Activated gamma-delta T cell (primary cell): ENCODE results near the gene ZNF76.
A peak's percentile ranks its signal among the peaks of the same experiment; 100 is the strongest.

Experiments
- DNase-seq: peaks from one replicate; lab custom pipeline; 2025; lab: John Stamatoyannopoulos, UW

ZNF76 gene

DNA sequence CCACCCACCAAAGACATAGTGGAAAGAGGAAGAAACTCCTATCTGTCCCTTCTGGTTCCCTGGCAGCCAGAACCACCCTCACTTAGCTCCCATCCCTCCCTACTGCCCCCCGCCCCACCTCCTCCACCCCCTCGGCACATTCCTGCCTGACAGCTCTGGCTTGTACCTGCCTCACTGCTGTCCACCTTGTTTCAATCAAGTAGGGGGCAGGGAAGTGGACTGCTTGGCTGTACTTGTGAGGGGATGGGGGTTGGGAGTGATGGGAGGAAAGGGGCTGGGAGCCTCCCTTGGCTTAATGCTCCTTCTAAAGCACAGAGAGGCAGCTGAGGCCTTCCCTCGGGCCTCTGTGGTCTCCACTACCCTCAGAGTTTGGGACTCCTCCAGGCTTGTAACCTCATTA is 22.1 kb upstream of the ZNF76 start:
- no peak for DNase-seq

DNA sequence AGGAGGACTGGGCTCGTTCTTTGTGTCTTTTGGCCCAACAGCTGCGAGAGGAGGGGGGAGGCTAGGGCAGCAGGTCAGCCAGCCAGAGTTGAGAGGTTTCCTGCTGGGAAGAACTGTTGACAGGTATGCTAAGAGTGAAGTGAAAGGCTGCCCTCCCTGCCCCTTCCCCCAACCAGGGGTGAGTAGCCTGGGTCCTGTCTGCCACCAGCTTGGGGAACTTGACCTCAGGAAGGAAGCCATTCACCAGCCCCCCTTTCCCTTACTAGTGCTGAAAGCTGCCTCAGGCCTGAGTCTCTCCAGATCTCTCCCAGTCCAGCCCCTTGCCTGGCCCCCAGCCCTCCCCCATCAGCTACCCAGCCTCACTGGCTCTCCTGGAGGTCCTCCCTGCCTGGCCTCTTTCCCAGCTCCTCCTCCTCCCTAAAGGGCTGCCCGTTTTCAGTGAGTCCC is 20.7 kb upstream of the ZNF76 start:
- DNase-seq = no peak

DNA sequence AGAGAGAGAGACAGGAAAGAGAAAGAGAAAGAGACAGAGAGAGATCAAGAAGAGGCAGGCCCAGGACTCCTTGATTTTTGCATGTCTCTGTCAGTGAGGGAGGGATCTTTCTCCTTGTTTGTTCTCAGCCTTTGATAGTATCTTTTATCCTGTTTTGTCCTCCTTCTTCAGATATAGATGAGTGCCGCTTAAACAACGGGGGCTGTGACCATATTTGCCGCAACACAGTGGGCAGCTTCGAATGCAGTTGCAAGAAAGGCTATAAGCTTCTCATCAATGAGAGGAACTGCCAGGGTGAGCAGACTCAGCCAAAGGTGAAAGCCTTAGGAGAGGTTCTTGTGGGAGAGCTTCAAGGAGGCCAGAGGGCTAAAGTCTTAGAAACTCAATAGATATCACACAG is 20.0 kb upstream of the ZNF76 start:
- DNase-seq = no peak

DNA sequence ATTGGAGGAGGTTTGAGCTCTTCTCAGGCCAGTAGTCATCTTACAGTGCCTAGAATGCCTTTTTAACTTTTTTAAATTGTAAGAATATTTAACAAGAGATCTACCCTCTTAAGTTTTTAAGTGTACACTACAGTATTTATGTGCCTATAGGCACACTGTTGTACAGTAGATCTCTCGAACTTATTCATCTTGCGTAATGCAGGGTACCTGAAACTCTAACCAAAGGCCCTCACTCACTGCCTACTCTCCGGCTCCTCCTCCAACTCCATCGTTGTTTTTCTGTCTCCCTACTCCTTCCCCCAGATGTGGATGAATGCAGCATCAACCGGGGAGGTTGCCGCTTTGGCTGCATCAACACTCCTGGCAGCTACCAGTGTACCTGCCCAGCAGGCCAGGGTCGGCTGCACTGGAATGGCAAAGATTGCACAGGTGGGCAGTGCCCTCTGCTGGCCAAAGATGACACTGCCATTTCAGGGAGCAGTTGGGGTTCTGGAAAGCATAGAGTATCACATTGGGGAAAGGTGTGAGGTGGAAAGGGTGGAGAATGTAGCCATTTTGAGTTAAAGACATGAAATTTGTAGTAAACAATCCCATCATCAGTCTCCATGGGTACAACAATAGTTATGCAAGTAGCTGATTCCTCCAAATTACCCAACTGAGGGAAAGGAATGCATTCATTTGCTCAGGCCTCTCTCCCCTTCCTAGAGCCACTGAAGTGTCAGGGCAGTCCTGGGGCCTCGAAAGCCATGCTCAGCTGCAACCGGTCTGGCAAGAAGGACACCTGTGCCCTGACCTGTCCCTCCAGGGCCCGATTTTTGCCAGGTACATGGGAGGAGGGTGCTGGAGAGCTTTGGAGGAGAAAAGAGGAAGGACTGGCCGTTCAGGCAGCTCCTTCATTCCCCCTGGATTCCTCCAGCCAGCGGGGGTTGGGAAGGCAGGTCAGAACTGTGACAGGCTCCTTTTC is 18.4 kb upstream of the ZNF76 start:
- DNase-seq = no peak

DNA sequence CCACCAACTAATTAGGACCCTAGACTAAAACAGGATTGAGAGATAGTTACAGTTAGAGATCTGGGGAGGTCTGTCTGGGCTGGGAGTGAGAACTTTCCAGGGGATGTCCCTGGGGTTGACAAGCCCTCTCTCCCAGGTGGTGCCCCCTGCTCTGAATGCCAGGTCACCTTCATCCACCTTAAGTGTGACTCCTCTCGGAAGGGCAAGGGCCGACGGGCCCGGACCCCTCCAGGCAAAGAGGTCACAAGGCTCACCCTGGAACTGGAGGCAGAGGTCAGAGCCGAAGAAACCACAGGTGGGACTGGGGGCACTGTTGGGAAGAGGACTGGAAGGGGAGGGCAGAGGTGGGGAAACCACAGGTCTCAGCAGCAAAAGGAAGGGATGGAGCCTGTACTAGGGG is 17.0 kb upstream of the ZNF76 start:
- DNase-seq = no peak

DNA sequence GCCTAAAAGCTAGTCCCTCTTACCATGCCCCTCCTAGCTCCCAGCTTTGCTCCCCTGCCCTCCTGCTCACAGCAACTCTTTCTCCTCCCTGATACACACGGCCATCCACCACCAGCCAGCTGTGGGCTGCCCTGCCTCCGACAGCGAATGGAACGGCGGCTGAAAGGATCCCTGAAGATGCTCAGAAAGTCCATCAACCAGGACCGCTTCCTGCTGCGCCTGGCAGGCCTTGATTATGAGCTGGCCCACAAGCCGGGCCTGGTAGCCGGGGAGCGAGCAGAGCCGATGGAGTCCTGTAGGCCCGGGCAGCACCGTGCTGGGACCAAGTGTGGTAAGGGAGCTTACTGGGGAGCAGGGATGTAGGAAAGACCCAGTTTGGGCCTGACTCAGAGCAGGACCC is 16.6 kb upstream of the ZNF76 start:
- no peak for DNase-seq

DNA sequence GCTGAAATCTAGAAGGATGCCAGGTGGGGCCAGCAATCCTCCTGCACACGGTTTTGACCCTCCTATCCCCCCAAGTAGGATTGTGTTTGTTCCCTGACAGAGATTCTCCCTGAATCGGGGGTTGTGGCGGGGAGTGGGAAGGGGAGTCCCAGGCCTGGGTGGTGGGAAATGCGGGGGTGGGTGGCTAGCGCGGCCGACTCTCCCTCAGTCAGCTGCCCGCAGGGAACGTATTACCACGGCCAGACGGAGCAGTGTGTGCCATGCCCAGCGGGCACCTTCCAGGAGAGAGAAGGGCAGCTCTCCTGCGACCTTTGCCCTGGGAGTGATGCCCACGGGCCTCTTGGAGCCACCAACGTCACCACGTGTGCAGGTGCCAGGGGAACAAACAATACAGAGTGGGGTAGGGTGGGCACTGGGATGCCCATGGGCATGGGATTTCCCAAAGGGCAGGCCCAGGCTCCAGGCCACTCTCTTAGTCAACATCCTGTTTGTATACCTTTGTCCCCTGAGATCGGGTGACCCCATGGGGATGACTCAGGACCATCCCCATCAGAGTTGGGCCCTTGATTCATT is 16.1 kb upstream of the ZNF76 start:
- DNase-seq = no peak

DNA sequence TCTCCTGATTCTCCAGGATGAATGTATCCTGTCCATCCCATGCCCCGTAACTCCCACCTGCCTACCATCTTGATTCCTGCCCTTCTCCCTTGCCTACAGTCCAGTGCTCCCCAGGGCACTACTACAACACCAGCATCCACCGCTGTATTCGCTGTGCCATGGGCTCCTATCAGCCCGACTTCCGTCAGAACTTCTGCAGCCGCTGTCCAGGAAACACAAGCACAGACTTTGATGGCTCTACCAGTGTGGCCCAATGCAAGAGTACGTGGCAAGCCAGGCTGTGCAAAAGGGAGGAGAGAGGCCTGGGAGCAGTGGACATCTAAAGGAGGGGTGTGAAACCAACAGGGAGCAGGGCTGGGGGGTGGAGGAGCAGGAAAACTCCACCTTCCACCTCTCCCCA is 15.0 kb upstream of the ZNF76 start:
- DNase-seq = no peak

DNA sequence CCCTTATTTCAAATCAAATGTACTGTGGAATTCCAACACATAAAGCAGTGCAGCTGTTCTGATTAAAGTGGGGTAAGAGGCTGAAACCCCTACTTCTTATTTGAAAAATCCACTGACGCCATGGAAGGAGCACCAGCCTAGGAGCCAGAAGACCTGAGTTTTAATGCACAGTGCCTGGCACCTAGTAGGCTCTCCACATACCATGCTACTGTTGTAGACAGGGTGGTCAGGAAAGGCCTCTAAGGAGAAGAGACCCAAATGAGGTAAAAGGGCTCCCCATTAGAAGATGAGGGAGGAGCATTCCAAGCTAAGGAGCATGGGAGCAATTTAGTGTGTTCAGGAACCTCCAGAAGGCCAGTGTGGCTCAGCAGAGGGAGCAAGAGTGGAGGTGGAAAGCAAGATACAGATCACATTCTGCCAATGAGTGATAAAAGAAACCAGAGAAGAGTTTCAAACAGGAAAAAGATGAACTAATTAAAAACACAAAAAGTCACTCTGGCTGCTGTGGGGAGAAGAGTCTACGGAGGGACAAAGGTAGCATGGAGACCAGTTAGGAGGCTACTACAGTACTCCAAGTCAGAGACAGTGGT is 11.8 kb upstream of the ZNF76 start:
- no peak for DNase-seq

DNA sequence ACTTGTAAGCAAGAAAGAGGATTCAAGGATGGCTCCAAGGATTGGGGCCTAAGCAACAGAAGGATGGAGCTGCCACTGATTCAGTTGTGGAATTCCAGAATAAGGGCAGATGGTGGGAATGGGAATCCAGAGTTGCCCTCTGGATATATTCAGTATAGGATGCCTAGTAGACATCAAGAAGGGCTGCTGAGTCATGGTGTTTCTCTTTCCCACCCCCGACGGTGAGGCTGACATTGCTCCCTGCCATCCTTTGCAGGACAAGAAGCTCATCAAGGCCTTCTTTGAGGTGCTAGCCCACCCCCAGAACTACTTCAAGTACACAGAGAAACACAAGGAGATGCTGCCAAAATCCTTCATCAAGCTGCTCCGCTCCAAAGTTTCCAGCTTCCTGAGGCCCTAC is 11.2 kb upstream of the ZNF76 start:
- DNase-seq = no peak

DNA sequence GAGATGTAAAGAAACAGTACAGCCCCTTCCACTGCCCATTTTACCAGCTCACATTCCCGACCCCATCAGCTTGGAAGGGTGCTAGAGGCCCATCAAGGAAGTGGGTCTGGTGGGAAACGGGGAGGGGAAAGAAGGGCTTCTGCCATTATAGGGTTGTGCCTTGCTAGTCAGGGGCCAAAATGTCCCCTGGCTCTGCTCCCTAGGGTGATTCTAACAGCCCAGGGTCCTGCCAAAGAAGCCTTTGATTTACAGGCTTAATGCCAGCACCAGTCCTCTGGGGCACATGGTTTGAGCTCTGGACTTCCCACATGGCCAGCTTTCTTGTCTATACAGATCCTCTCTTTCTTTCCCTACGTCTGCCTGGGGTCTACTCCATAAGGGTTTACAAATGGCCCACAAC is 10.6 kb upstream of the ZNF76 start:
- DNase-seq = no peak

DNA sequence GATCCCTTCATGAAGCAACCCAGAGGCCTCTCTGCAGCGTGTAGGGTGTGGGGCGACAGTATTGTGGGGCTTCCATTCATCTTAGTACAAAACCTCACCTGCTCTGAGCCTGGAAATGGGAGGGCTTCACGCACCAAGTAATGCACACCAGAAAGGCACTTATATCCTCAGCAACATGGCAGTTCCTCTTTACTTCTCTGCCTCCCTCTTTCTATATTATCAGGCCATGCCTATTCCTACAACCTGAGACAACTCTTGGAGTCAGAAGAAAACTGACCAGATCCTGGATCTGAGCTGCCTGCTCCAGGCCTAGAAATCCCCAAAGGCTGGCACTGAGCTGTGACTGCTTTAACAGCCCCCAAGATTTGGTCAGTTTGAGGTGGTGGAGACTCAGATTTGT is 7.6 kb upstream of the ZNF76 start:
- no peak for DNase-seq

DNA sequence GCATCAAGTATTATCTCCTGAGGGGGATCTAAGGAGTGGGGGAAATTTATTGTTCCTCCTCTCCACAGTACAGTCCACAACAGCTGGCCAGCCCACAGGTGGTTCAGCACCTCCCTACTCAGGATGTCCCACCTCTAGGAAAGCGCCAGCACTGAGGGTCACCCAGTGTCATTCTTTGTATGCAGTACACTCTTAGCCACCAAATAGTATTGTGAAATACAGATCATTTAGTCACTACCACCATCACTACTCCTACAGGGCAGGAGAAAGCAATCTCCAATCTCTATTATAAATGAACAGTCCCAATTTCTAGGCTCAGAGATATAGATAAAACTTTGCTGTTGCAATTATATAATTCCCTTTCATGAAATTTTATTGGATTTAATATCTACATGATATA is 6.3 kb upstream of the ZNF76 start:
- no peak for DNase-seq

DNA sequence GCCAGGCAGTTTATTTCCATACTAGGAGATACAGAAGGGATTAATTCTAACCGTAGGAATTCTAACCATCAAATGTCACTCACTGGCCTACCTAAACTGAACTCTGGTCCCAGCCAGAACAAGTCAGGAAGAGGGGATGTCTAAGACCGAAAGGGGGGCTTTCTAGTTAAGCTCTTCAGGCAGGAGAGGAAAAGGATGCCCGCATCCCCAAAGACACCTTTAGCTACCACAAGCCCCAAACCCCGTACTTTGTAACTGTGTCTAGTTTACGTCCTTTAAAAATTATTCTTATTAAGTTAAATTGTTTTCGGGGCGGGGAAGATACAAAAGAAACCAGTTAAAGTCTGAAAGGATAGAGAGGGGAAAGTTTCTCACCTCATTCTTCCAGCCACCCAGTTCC is 1.2 kb upstream of the ZNF76 start:
- no peak for DNase-seq

DNA sequence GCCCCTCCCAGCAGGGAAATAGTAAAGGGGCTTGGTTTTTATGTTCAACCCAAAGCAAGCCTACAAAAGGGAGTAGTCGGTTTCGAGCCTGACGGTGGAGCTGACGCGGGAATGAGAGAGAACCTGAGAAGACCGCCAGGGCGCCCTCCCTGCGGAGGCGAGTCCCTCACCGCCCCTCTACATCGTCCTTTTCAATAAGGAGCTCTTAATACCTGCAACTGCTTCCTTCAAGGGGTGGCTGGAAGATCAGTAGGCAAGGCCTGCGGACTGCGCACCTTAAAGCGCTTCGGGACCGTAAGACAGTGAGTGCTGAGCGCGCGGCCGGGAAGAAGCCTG is 709 bp upstream of the ZNF76 start:
- DNase-seq = no peak

DNA sequence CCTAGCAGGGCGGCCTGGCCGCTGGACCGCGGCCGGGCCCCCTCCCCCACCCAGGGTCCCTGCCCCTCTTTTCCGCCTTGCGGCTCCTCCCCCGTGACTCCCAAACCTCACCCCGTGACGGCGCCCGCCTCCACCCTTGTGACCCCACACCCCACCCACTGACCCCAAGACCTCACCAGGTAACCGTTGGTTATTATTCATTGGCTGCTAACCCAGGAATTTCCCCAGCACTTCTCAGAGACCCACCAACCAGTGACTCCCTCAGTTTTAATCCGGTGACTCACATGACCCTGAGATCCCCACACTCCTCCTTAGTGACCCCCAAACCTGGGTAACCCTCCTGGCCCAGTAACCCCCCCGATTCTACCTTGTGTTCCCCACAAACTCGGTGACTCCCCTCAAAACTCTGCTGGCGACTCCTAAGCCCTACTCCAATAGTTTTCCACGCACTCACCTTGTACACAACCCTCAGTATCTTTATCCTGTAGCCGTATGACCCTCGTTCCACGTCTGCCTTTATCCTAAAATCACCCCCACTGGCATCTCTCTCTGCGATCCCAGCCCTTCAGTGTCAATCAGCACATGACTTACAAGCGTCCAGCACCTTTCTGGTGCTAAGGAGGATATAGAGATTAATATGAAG is 534 bp downstream of the ZNF76 start:
- peak; percentile 66 for DNase-seq

DNA sequence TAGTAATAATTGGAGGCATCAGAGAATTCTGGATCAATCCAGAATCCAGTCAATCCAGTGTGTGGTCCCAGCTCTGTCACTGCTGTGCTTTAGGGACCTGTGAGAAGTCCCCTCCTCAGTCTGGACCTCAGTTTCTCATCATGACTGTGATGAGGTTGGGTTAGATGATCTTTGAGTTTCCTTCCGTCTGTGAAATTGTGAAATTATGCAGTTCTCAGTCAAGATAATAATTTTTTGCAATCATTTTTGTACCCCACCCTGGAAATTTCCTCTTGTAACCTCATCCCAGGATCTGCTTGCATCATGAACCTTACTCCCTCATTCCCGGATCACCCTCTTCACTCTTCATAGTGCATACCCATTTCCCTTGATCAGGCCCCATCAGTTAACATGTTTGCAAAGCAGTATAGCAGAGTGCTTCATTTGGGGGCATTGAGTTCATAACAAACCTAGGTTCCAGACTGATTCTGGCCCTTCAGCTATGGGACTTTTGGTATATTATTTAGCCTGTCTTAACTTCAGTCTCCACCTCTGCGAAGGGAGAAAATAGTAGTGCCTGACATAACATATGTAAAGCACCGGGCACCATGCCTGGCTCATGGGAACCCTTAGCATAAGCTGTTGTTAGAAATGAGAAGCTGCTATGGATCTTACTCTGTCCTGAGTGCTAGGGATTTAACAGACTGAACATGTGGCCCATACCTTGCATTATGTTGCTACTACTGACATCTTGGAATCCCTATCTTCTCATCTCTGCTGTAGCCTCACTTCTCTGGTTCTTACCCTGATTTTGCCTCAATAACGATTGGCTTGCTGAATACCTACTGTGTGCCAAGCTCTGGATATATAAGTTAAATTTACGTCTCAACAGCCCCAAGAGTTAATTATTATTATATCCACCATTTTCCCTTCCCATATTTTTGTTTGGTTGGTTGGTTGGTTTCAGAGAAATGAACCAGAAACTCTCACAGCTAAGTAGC is 1.3 kb downstream of the ZNF76 start:
- no peak for DNase-seq

DNA sequence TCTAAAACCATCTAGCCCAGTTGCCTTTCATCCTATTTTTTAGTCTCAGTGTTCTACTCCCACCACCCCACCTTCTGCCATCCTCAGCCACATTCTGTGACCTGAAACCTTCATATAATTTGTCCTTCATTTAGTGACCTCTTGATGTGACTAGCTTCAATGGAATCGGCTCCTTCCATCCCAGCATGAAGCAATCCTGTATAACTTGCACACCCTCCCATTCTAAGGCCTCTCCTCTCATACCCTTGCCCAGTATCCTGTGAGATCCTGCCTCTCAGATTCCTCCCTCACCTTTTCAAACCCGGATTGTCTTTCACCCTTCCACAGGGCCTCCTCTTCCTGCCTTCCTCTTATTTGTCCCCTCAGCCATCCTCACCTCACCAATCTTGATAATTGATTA is 3.1 kb downstream of the ZNF76 start:
- no peak for DNase-seq

DNA sequence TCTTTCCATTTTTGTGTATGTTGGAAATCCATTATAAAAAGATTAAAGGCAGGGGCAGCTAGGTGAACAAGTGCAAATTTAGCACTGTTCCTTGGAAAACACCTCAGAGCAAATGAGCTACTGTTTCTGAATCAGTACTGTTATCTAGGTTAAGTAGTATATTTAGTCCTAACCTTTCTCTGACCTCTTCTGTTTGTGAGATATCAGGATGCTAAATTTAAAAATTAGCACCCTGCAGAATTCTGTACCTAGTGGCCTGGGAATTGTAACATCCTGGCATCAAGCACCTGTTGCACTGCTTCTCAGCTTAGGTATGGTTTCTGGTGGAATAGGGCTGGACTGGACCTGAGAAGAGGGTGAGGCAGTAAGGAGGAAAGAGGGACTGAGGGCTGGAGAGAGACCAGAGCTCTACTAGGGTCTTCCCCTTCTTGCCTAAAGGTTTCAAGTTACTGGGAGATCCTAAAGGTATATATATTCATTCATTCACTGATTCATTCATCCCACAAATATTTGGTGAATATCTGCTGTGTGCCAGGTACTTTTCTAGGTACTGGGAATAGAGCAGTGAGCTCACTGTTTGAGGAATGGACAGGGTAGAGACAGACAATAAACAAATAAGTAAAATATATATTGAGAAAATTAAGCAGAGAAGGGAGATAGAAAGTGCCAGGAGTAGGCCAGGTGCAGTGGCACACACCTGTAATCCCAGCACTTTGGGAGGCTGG is 5.2 kb downstream of the ZNF76 start:
- no peak for DNase-seq

DNA sequence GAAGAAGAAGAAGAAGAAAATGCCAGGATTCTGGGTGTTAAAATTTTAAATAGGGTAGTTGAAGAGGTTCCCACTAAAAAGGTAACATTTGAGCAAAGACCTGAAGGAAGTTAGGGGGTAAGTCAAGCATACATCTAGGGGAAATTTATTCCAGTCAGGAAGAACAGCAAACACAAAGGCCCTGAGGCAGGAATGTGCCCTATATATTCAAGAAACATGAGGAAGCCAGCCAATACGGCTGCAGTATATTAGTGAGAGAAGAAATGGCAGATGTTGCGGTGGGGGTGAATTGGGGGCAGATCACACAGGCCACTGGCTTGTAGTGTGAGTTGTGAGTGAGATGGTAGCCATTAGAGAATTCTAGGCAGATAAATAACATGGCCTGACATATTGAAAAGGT is 6.0 kb downstream of the ZNF76 start:
- DNase-seq = no peak

DNA sequence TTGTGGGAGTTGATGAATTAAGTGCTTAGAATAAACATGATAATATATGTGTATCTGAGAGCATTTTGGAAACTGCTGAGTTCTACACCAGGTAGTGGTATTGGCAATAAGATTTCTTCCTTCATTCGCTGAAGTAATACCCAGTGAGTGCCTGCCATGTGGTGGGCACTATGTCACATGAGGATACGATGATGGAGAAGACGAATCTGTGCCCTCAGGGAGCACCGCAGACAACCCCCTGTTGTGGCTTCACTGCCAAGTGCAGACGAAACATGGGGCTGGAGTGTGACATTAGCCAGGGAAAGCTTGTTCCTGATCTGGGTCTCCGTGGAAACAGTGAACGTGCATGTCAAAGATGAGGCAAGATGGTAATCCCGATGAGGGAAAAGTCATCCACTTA is 7.9 kb downstream of the ZNF76 start:
- no peak for DNase-seq
